NCI-H2107 treated with DMSO at 0.1 percent for 48 hours (cell line): ENCODE data around the gene PNPLA7.
"Not testable (repeated sequence)": the region's sequence is repeated elsewhere in the genome, so short reads cannot be mapped to it uniquely, and the experiment has no call there.

Experiments
- DNase-seq: peaks from one replicate; lab custom pipeline; 2025; ENCODE audit not compliant: unreplicated experiment; lab: John Stamatoyannopoulos, UW

Gene PNPLA7

DNA sequence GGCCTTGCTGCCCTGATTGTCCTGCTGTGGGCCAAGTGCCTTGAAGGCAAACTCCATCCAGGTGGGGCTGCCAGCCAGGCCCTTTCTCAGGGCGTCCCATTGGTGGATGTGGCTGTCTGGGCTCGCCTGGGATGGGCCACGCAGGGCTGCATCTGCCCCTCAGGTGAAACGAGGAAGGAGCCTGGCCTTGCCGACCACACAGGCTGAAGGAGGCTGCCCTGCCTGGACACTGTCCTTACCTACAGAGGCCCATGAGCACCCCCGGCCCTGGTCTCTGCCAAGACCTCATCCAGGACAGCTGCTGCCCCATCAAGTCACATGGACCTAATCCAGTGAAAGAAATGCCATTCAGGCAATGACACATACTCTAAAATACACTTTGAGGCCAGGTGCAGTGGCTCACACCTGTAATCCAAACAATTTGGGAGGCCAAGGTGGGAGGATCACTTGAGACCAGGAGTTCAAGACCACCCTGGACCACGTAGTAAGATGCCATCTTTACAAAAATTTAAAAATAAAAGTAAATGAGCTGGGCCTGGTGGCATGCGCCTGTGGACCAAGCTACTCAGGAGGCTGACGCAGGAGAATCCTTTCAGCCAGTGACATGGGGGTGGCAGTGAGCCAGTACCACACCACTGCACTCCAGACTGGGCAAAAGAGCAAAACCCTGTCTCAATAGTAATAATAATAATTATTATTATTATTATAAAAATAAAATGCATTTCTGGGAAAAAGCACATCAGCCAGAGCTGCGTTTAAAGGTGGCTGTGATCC, 33.9 kb downstream of the PNPLA7 start:
- DNase-seq, result no peak

DNA sequence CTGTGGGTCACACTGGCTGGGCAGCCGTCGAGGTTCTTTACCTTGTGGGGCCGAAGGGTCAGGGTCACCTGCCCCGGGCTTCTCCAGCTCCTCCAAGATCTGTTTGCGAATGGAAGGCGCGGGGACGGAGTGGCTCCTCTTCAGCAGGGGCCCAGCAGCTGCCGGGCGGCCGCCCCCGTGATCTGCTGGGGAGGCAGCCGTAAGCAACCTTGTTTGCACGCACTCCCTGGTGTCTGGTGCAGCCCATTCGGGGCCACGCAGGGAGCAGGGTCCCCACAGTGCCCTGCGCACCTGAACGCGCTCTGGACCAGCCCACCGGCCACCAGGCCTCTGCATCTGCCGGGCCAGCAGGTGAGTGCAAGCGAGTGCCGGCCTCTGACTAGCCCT, 34.9 kb downstream of the PNPLA7 start:
- no peak for DNase-seq

DNA sequence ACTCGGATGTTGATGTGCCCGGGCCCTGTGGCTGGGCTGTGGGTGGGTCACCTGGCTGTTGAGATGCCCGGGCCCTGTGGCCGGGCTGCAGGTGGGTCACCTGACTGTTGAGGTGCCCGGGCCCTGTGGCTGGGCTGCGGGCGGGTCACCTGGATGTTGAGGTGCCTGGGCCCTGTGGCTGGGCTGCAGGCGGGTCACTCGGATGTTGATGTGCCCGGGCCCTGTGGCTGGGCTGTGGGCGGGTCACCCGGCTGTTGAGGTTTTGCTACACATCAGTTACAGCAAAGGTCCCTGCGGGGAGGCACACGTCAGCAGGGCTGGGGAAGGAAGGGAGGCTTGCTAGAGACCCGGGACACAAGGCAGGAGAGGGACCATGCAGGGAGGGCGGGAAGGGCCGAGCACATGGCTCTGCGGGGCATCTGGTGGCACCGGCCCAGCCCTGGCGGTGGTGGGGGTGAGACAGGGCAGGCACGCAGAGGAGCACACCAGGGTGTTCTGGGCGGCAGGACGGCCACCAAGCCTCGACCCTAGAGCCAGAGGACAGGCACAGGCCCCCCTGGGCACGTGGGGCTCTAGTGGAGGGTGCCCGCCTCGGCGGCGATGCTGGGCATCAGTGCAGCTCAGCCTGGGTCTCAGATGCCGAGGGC, 35.4 kb downstream of the PNPLA7 start:
- no peak for DNase-seq

DNA sequence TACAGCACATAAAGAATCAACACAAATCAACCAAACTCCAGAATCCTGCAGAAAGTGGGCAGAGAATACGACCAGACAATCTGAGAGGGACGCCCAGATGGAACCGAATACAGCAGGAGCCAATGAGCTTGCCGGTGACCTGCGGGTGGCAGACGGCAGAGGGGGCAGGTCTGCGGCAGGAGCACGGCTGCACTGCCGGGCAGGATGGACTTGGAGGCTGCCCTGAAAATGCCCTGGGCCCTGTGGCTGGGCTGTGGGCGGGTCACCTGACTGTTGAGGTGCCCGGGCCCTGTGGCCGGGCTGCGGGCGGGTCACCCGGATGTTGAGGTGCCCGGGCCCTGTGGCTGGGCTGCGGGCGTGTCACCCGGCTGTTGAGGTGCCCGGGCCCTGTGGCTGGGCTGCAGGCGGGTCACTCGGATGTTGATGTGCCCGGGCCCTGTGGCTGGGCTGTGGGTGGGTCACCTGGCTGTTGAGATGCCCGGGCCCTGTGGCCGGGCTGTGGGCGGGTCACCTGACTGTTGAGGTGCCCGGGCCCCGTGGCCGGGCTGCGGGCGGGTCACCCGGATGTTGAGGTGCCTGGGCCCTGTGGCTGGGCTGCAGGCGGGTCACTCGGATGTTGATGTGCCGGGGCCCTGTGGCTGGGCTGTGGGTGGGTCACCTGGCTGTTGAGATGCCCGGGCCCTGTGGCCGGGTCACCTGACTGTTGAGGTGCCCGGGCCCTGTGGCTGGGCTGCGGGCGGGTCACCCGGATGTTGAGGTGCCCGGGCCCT, 36.2 kb downstream of the PNPLA7 start:
- DNase-seq, result not testable (repeated sequence)

DNA sequence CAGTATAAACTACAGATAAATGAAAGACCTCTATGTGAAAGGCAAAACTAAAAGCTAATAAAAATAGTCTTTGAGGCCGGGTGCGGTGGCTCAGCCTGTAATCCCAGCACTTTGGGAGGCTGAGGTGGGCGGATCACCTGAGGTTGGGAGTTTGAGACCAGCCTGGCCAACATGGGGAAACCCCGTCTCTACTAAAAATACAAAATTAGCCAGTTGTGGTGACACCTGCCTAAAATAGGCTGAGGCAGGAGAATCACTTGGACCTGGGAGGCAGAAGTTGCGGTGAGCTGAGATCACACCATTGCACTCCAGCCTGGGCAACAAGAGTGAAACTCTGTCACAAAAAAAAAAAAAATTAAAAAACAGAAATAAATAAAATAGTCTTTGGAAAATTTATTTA, 37.1 kb downstream of the PNPLA7 start:
- not testable (repeated sequence) for DNase-seq

DNA sequence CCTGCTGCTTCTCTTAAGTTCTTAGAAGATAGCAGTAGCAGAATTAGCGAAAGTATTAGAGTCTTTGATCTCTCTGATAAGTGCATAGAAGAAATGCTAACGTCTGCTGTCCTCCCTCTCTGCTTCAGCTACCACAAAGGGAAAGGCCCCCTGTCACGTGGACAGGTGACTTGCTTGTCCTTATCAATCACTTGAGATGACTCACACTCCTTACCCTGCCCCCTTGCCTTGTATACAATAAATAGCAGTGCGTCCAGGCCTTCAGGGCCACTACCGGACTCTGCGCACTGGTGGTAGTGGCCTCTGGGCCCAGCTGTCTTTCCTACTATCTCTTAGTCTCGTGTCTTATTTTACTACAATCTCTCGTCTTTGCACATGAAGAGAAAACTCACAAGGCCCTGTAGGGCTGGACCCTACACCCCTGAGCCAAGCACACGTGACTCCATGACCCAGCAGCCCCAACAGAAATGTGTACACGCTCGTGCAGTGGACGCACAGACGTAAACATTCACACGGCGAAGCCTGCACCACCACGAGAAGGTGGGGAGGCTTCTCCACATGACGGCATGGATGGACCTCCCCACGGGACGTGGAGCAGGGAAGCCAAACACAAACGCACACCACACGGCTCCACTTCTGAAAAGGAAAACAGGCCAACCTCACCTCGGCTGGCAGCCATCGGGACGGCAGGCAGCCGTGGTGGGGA, 38.3 kb downstream of the PNPLA7 start:
- DNase-seq, result no peak

DNA sequence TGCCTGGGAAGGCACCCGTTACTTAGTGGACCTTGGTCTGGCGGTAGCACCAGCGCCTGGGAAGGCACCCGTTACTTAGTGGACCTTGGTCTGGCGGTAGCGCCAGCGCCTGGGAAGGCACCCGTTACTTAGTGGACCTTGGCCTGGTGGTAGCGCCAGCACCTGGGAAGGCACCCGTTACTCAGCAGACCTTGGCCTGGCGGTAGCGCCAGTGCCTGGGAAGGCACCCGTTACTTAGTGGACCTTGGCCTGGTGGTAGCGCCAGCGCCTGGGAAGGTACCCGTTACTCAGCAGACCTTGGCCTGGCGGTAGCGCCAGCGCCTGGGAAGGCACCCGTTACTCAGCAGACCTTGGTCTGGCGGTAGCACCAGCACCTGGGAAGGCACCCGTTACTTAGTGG, 39.1 kb downstream of the PNPLA7 start:
- not testable (repeated sequence) for DNase-seq

DNA sequence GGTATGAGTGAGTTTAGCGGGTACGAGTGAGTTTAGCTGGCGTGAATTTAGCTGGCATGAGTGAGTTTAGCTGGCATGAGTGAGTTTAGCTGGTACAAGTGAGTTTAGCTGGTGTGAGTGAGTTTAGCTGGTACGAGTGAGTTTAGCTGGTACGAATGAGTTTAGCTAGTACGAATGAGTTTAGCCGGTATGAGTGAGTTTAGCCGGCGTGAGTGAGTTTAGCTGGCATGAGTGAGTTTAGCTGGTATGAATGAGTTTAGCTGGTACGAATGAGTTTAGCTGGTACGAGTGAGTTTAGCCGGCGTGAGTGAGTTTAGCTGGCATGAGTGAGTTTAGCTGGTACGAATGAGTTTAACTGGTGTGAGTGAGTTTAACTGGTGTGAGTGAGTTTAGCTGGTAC, 41.0 kb downstream of the PNPLA7 start:
- no peak for DNase-seq

DNA sequence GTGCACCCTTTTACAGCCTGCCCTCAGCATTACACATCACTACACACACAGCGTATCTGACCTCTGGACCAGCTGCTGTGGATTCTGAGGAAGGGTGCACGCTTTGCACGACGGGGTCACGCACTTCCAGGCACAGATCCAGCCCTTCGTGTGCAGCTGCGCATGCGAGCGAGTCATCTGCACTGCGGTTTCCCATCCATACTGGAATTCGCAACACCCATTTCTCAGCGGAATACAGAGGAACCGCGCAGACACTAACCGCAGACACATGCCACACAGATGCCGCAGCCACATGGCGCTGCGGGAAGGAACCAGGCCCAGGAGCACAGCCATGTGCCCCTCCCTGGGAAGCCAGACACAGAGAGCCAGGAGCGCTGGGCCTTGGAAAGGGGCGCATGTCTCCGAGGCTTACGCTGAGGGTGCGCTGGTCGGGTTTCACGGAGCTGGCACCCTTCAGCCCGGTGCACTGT, 43.5 kb downstream of the PNPLA7 start:
- DNase-seq, result no peak

DNA sequence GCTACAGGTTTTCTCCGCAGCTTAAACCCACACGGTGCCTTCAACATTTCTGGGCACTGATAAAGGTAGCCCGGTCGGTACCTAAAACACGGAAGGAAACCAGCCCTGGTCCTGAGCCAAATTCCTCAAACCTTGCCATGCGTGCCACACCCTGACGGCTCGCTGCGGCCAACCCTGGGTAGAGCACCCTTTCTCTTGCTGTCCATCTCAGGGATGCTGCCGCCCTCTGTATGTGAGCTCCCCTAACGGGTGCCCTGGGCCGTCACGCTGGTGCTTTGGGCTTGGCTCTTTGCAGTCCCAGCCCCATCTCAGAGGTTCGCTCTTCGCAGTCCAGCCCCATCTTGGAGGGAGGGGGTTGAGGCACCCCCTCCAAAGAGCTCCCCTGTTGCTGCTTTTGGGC, 43.9 kb downstream of the PNPLA7 start:
- DNase-seq, result no peak

DNA sequence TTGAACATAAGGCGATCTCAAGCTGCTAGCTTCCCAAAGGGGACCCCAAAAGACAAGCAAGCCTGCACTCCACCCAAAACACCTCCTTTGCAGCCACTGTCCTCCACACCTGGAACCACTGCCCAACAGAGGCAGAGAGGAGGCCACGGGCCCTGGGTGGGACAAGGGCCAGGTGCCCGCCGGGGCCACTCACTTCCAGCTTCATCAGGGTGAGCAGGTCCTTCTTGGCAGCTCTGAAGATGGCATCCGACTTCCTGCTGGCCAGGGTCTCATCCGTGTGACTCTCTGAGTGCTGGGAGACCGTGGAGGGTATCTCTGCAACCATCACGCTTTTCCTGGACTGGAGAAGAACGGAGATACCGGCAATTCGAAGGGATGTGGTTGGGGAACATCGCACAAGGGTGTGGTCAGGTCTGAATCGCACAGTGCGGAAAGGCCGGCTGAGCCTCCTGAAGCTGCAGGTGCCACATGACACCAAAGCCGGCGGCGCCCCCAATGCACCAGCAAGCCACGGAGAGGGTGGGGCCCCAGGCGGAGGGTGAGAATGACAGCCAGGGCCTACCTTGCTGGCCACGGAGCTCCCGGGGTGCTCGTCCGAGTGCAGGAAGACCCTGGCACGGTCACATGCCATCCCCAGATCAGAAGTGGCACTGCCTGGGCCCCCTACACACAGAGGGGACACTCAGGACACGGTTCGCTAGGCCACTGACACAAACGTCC, 44.6 kb downstream of the PNPLA7 start:
- no peak for DNase-seq

DNA sequence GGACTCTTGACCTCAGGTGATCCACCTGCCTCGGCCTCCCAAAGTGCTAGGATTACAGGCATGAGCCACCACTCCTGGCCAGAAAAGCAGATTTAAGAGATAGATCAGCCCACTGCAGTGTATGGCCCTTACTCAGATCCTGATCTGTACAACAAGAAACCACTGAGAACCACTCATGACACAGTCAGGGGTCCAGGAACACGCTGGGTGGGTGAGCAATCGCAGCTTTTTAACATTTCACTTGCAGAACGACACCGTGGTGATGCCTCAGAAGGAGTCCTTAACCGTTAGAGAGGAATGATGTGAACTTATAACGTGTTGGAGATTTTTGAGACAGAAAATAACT, 45.8 kb downstream of the PNPLA7 start:
- no peak for DNase-seq

DNA sequence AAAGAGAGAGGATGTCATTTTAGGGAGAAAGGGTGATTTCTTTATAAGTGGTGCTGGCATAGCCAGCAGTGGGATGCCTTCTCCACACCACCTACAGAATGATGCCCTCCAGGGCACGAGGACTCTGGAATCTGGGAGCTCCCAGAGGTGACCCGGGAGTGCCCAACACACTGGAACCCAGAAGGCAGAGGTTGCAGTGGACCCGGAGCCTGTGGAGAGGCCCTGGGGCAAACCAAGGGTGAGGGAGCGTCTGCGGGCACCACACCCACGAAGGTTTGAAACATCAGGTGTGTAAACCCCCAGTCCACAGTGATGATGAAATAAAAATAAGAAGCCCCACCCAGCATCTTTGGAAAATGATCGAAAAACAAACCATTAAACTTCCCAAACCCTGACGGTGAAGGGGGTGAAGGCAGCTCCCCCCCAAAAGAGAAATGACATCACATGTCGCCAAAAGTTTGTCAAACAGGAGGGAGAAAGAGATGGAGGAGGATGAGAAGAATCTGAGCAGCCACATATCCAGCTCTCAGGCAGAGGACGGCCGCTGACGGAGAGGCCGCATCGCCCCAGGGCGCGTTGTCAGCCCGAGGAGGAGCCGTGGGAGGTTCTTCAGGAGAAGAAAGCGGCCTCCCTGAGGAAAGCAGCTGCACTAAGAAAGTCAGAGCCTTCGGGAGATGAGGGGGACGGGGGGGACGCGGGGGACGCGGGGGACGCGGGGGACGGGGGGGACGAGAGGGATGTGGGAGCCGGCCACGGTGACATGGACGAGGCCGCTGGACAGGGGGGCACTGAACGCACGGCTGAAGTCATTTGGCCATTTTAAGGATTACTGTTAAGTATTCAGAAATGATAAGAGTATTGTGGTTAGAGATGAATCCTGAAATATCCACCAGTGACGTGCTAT, 47.9 kb downstream of the PNPLA7 start:
- DNase-seq, result no peak

DNA sequence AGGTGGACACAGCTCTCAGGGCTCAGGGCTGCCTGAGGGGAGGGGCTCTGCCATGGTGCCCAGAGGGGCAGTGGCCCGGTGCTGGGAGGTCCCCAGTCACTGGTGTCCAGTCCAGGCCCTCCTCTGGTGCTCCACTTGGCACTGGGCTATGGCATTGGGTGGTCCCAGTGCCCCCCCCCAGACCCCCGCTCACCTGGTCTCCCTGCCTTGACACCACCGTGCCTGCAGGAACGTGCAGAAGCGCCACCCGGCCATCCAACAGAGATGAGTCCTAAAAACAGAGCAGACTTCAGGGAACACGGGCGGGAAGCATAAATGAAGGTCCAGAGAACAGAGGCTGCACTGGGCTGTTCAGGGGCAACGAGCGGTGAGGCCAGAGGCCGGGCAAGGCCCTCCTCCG, 48.7 kb downstream of the PNPLA7 start:
- no peak for DNase-seq

DNA sequence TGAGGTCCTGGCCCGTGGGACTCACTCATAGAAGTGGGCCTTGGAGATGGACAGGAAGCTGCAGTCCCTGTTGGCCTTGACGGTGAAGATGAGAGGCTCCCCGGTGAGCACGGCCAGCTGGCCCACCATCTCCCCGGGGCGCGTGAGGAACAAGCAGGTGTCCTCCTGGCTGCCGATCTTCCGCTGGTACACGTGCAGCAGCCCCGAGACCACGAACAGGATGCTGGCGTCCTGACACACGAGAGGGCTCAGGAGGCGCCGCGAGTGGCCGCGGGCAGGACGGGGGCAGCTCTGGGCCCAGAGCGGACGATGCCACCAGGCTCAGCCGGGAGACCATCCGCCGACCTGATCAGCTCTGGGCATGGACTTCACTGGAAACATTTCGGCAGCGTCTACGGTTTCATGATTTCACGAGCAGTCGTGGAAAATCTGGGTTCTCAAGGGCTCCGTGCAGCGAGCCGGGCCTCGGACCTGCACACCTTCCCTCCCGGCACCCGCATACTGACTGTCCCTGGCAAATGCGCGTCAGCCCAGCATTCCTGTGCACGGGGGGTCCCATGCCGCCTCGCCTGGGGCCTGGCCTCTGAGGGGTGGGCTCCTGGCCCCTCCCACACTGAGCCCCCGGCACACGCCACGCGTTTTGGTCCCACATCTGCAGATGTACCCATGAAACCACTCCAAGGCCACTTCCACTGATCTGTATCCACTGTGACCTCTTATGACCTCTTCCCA, 49.4 kb downstream of the PNPLA7 start:
- DNase-seq, result no peak

DNA sequence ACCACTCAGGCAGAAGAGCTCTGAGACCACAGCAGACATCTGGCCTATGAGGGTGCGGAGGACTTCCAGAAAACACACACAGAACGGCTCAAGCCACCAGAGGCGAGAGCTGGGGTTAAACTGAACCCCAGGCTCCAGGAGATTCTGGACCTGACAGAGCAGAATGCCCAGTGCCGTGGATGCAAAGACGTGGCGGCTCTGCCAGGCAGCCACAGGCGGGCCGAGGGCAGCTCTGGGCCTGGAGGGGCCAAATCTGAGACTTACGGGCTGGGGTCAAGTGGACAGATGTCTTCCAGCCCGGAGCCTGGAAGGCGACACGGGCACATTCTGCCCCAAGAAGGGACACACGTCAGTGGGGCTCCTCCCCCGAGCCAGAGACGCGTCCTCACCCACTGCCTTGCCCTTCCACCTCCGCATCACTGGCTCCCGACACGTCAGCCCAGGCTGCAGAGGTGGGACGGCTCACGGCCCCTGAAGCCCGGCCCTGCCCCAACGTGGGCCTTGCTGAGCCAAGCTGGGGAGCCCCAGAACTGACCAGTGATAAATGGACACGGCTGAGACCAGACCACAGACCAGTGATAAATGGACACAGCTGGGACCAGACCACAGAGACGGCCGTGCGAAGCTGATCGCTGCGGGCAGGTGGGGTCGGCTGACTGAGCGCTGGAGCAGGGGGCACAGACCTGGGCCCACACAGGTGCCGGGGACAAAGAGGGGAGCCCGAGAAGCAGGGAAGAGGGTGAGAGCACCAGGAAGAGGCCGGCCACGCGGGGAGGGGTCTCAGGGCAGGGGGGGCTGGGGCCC, 50.1 kb downstream of the PNPLA7 start:
- no peak for DNase-seq

DNA sequence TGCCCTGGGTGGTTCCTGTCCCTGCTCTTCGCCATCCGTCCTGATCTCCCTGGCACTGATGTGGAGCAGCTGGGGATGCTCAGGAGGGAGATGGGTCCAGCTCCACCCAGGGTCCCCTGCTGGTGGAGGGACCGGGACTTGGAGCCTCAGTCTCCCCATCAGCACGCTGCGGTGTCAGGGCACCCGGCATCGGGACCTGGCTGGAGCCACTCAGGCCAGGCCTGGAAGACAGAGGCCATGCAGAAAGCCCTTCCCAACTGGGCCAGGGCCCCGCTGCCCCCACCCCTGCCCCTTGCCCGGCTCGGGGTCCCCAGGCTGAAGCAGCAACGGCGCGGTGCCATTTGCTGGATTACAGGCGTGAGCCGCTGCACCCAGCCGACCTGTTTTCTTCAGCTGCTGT, 50.8 kb downstream of the PNPLA7 start:
- DNase-seq, result no peak

DNA sequence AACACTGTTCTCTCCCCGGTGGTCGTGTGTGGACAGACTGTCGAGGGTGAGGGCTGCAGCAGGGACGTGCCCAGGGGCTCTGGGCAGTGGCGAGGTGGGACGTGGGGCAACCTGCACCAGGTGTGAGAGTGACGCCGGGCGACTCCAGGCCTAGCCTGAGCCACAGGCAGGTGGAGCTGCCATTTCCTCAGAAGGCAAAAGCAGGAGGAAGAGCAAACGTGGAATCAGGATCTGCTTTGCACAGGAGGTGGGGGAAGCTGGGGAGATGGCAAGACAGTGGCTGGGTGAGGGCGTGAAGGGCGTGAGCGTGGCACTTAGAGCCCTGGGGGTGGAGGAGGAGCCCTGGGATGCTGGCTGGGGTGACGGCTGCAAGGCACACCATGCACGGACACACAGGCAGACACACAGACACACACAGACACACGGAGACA, 51.5 kb downstream of the PNPLA7 start:
- DNase-seq, result no peak
